Hepatocyte (in vitro differentiated cells): ENCODE measurements around the gene ANK2.

Experiments
- CTCF ChIP-seq: fragments of 200-600 bp; sonication (generic); IDR thresholded peaks from 2 replicates; pipeline ENCODE4 v1.5.1; 2016; ENCODE audit warnings: antibody characterized with exemption, mild to moderate bottlenecking; ENCODE audit not compliant: poor library complexity
- EZH2 ChIP-seq: fragments of 200-600 bp; sonication (generic); IDR thresholded peaks from 2 replicates; pipeline ENCODE4 v1.6.1; 2016; ENCODE audit warnings: antibody characterized with exemption, mild to moderate bottlenecking, borderline replicate concordance

- TF ChIP-seq EZH2: no peak
- TF ChIP-seq CTCF: no peak
Measured at GRCh38 chr4:113327494-113327893, 278.0 kb downstream of the ANK2 start.
